ENCODE data around the gene PSMA2.
"Not testable (repeated sequence)": the region's sequence is repeated elsewhere in the genome, so short reads cannot be mapped to it uniquely, and the experiment has no call there.

The PSMA2 gene

DNA sequence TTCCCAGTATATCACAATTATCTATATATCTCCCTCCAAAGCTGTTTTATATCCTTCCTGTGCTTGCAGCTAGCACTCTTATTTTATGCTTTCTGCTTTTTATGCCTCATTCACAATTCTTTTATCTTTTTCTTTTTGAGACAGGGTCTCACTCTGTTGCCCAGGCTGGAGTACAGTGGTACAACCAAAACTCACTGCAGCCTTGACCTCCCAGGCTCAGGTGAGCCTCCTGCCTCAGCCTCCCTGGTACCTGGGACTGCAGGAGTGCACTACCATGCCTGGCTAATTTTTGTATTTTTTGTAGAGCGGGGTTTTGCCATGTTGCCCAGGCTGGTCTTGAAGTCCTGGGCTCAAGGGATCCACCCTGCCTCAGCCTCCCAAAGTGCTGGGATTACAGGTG lies 25.8 kb downstream of the PSMA2 start:
- no peak for DNase-seq (ENCODE audit: low read depth)

GRCh38 chr7:42902331-42902730 lies 29.6 kb downstream of the PSMA2 start:
- no peak for DNase-seq (ENCODE audit: low read depth)

- DNase-seq (ENCODE audit: low read depth): no peak
Measured at GRCh38 chr7:42900842-42901241, 31.1 kb downstream of the PSMA2 start.

DNA sequence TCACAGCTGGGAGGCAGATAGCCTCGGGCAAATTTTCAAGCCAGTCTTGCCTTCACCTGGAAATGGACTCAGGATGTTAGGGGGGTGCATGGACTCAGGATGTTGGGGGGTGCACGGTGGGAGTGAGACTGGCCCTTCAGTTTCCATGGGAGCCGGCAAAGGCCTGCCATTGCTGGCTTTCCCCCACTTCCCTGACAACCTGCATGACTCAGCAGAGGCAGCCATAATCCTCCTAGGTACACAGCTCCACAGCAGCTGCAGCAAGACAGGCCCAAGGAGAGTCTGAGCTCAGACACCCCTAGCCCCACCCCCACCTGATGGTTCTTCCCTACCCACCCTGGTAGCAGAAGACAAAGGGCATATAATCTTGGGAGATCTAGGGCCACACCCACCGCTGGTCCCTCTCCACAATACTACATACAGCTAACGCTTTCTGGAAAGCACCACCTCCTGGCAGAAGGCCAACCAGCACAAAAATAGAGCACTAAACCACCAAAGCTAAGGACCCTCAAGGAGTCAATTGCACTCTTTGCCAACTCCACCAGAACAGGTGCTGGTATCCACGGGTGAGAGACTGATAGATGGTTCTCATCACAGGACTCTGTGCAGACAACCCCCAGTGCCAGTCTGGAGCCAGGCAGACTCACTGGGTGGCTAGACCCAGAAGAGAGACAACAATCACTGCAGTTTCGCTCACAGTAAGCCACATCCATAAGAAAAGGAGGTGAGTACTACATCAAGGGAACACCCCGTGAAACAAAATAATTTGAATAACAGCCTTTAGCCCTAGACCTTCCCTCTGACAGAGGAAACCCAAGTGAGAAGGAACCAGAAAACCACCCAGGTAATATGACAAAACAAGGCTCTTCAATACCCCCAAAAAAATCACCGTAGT lies 38.4 kb downstream of the PSMA2 start:
- DNase-seq (ENCODE audit: low read depth): no peak

DNA sequence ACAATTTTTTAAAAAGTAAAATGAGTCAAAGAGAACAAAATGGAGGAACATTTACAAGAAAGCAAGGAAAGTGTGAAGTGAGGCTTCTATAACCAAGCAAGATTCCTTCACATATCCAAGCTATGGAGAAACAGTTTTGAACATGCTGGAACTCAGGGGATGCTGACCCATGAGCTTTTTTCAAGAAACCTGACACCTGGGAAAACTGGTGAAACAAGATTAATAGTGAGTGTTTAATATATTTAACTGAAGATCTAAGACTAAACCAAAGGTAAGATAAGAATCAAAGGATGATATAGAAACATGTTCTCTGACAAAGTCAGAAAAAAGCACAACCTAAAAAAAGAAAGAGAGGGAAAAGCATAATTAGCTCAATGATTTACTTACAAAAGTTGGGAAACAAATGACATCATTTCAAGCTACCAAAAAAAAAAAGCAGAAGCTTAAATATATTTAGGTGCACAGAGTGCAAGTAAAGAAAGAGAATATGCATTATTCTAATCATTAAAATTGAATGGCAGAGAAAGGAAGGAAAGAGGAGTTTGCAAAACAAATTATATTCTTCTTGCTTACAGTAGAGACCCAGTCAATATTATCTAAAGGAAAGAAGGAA lies 45.0 kb downstream of the PSMA2 start:
- DNase-seq (ENCODE audit: low read depth): no peak

DNA sequence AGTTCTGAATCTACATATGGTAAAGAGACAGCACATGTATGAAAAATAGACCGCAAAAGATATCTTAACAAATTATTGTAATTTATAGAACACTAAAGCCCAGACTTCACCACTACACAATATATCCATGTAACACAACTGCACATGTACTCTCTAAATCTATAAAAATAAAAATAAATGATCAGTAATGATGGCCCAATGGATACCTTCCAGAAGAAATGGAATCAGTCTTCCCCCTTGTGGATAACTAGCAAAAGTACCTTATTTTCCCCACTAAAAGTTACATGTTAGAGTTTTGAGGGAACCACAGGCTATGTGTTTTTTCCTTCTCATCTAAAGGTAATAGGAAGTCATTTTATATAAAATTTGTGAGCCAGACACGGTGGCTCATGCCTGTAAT lies 45.8 kb downstream of the PSMA2 start:
- DNase-seq (ENCODE audit: low read depth): no peak

DNA sequence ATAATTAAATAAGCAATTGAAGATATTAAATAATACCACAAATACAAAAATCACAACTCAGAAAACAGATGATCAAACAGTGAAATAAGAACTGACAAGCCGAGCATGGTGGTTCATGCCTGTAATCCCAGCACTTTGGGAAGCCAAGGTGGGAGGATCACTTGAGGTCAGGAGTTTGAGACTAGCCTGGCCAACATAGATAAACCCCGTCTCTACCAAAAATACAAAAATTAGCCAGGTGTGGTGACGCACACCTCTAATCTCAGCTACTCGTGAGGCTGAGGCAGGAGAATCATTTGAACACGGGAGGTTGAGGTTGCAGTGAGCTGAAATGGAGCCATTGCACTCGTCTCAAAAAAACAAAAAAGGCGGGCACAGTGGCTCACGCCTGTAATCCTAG lies 46.8 kb downstream of the PSMA2 start:
- not testable (repeated sequence) for DNase-seq (ENCODE audit: low read depth)

GRCh38 chr7:42883950-42884349 lies 48.0 kb downstream of the PSMA2 start:
- no peak for DNase-seq (ENCODE audit: low read depth)

DNA sequence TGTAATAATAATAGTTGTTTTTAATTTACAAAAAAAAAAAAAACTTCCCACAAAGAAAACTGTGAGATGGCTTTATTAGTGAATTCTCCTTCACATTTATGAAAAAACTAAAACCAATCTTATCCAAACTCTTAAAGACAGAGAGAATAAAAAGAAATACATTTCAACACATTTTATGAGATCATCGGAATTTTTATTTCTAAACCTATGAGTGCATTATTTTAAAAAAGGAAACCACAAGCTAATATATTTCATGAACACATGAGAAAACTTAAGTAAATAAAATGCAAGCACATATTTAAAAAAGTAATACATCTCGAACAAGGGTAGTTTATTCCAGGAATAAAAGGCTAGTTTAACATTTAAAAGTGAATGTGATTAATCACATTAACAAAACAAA lies 51.6 kb downstream of the PSMA2 start:
- DNase-seq (ENCODE audit: low read depth): no peak

DNA sequence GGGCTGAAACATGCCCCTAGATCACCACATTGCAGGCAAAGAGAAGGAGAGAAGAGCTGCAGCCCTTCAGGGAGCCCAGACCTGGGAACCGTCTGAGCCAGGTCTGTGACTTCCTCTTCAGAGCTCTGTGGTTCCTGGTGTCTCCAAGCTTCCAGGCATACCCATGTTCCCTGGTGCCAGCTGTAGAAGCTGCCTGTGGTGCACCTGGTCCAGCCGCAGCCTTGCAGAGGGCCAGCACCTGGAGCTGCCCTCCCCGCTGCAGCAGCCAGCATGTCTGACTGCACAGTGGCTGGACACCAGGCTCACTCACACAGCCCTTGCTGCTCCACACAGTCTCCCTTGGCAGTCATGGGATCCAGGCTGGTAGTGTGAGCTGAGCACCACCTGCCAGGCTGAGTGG lies 53.7 kb downstream of the PSMA2 start:
- DNase-seq (ENCODE audit: low read depth): no peak

GRCh38 chr7:42877862-42878261 lies 54.1 kb downstream of the PSMA2 start:
- no peak for DNase-seq (ENCODE audit: low read depth)

GRCh38 chr7:42876182-42877068 lies 55.5 kb downstream of the PSMA2 start:
- DNase-seq (ENCODE audit: low read depth): no peak

DNA sequence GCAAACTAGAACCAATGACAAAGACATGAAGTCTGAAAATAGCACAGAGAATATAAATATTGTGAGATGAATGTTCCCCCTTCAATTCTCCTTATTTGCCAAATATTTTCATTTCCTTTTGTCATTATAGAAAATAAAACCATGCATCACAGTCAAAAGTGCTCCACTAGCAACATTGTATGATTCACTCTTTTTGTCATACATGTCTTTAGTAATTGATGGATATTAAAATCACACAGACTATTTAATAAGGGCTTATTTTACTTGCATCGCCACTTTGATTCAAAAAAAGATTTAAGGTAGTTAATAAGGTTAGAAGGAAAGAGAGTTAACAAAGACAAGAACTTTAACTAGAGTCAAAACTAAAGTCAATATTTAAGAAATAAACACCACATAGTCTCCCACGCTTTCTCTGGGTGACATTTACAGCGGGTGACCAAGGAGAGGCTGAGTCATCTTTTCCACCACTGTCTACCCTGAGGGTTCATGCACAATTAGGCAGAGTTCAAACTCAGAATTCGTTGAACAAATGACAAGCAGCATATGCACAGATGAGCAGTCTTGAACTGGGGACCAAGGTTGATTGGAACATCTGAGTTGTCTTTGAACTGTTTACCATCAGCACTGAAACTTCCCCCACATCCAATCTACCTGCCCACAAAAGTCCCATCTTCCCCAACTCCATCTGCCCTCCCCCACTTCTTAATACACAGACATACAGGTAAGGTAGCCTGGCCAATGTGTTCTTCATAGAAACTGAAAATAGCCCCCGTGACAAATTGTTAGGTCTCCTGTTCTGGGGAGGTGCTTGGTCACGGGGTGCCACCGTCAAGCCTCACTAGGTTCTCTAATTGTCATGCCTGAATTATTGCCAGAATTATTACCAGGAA lies 62.6 kb downstream of the PSMA2 start:
- no peak for DNase-seq (ENCODE audit: low read depth)

DNA sequence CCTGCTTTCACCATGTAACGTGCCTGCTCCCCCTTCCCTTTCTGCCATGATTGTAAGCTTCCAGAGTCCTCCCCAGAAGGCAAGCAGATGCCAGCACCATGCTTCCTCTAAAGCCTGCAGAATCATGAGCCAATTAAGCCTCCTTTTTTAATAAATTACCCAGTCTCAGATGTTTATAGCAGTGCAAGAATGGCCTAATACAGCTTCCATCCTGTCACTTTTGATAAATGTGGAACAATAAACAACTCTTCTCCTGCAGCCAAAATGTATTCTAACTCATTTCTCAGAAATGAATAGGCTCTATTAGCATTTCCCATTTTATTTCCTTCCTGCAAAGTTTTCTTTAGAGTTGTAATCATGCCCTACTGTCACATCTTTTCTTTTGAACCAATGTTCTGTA lies 63.5 kb downstream of the PSMA2 start:
- DNase-seq (ENCODE audit: low read depth): no peak

Data from stimulated activated CD8-positive, alpha-beta memory T cell treated with anti-CD3 and anti-CD28 coated beads, Interleukin-15, amount 100 ng/mL, for 24 hours (primary cell).